Breast epithelium (tissue), 4 donors: ENCODE measurements around the gene ZBTB48. TPM values are rescaled to one million over a fixed set of nuclear protein-coding genes. Genes with fewer than 3 reads are reported as not detected.

Experiments used
- DNase-seq, 2 donors: peaks; one replicate each; pipeline ENCODE4 v3.0.0-alpha.2; 2019; ENCODE audit warnings: low spot score in 2 of 2
- H3K27ac ChIP-seq, 2 donors: fragments of 200-600 bp; sonication (generic) in 1 of 2; one replicate each; pipeline ENCODE4 v1.5.1; 2016 to 2019; ENCODE audit warnings: mild to moderate bottlenecking in 1 of 2
- H3K27me3 ChIP-seq, 2 donors: fragments of 200-600 bp; sonication (generic) in 1 of 2; one replicate each; pipeline versions ENCODE4 v1.5.1 to v1.6.0; 2017 to 2019; ENCODE audit warnings: control low read depth in 1 of 2, mild to moderate bottlenecking in 1 of 2
- H3K36me3 ChIP-seq: fragments of 200-600 bp; one replicate; pipeline ENCODE4 v1.5.1; 2019
- H3K4me1 ChIP-seq, 2 donors: fragments of 200-600 bp; sonication (generic); one replicate each; pipeline ENCODE4 v1.5.1; 2016 to 2019; ENCODE audit warnings: control low read depth in 1 of 2
- H3K4me3 ChIP-seq, 3 donors: fragments of 200-600 bp; sonication (generic); 1 replicate in 2 of 3; 2 replicates in 1 of 3; pipeline ENCODE4 v1.5.1; 2016 to 2019; ENCODE audit warnings: mild to moderate bottlenecking in 3 of 3, moderate library complexity in 2 of 3
- H3K9me3 ChIP-seq, 2 donors: fragments of 200-600 bp; sonication (generic) in 1 of 2; one replicate each; pipeline ENCODE4 v1.5.1; 2016 to 2019; ENCODE audit warnings: control low read depth in 1 of 2
- CTCF ChIP-seq, 3 donors: fragments of 450-650 bp; IDR thresholded peaks; one replicate each; pipeline ENCODE4 v1.5.1; 2016 to 2017; ENCODE audit warnings: antibody characterized with exemption in 3 of 3, mild to moderate bottlenecking in 3 of 3, moderate library complexity in 3 of 3
- POLR2A ChIP-seq: fragments of 450-650 bp; IDR thresholded peaks from one replicate; pipeline ENCODE4 v1.6.1; 2016; ENCODE audit warnings: antibody characterized with exemption, mild to moderate bottlenecking, moderate library complexity
- POLR2AphosphoS5 ChIP-seq, 3 donors: sonication (generic); formaldehyde crosslinking; IDR thresholded peaks; one replicate each; pipeline ENCODE4 v1.6.1; 2017; ENCODE audit warnings: antibody characterized with exemption in 3 of 3
- intact Hi-C: fragments of 100-400 bp; cut with DNase I; formaldehyde crosslinking; loops from one replicate; pipeline ENCODE4 v1.15.1; 2023; ENCODE audit warnings: low total_unique reads
- total RNA-seq, 3 donors: library from RNA; depleted of rRNA; stranded (reverse); fragments of >200 nt; gene quantifications; one replicate each; pipeline ENCODE4 v1.1.0, GENCODE V29; 2016

Gene ZBTB48
- total RNA-seq, 3 donors from 2014 or later: 19.3 to 19.6 (median 19.4) TPM

- H3K27ac ChIP-seq: no peak overlapping the region
- H3K4me3 ChIP-seq: peak overlapping the region in 1 of 3 donors; percentile 97
- peaks cover 5 to 25% of the 10 kb centered on the region in 2 donors for H3K4me1 ChIP-seq
- DNase-seq: no peak
- no peaks in the 10 kb centered on the region for H3K27me3 ChIP-seq
- peaks cover 5% of the 10 kb centered on the region for H3K36me3 ChIP-seq
- no peaks in the 10 kb centered on the region for H3K9me3 ChIP-seq
- no peak for TF ChIP-seq POLR2A
- TF ChIP-seq CTCF (IDR thresholded peaks at IDR 0.05): no peak
- TF ChIP-seq POLR2AphosphoS5 (IDR thresholded peaks at IDR 0.05): no peak
- intact Hi-C loops: loop anchor here (10.0 kb wide), 1 partner anchor 72 kb away; the partner anchor contains the start of genes NOL9 and TAS1R1
Measured at GRCh38 chr1:6627031-6627430, 47.2 kb downstream of the ZBTB48 start.

DNA sequence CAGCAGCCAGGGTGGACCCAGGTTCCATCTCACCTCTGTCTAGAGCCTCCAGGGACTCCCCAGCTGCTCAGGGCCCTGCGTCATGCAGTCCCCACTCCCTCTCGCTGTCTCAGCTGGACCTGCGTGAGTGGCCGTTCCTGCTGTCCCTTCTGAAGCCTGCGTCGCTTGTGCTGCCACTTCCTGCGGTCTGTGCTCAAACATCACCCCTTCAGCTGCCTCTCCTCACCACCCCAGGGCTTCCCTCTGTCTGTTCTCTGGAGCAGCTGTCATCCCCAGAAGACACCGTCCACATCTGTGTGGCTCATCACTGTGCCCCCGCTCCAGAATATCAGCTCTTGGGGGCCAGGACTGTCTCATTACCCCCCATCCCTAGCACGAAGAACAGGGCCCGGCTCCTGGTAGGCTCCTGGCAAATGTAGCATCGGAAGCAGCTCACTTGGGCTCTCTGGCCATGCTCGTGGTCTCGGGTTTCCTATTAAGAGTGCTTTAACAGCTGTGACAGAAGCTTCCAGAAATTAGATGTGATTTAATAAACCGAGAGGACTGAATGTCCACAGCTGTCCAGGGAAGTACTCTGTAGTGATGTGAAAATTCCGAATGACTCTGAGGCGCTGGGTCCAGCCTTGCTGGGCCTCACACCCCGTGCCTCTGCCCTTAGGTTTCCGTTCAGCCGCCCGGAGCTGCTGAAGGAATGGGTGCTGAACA lies 48.2 kb downstream of the ZBTB48 start:
- TF ChIP-seq CTCF (IDR thresholded peaks at IDR 0.05) (no peak), POLR2AphosphoS5 (IDR thresholded peaks at IDR 0.05) (no peak), POLR2A (no peak)
- no peaks in the 10 kb centered on the region for H3K27me3 ChIP-seq
- no peaks in the 10 kb centered on the region for H3K9me3 ChIP-seq
- no peak overlapping the region for H3K27ac ChIP-seq
- peaks cover 11% of the 10 kb centered on the region for H3K36me3 ChIP-seq
- no peak overlapping the region for H3K4me3 ChIP-seq
- intact Hi-C loops: loop anchor here (10.0 kb wide), 1 partner anchor 73 kb away; the partner anchor contains the start of genes NOL9 and TAS1R1
- DNase-seq: no peak
- H3K4me1 ChIP-seq: peaks cover 5 to 16% of the 10 kb centered on the region in 2 donors

DNA sequence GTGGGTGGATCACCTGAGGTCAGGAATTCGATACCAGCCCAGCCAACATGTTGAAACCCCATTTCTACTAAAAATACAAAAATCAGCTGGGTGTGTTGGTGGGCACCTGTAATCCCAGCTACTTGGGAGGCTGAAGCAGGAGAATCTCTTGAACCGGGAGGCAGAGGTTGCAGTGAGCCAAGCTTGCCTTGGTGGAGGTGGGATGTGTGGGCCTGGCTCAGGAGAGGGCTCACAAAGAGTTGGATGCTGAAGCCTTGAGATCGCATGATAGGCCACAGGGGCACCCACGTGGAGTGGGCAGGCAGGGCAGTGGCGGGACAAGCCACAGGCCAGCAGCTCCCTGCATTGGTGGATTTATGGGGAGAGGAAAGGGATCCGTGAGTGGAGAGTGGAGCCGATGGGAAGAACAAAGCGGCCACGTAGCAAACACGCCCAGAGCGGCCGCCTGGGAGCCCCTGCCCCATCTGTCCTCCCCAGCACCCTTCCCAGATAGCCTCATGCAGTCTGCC lies 49.2 kb downstream of the ZBTB48 start:
- Histone ChIP-seq H3K4me1 (peaks cover 0 to 9% of the 10 kb centered on the region in 2 donors), H3K36me3 (peaks cover 11% of the 10 kb centered on the region), H3K27me3 (no peaks in the 10 kb centered on the region), H3K27ac (no peak overlapping the region), H3K9me3 (no peaks in the 10 kb centered on the region), H3K4me3 (no peak overlapping the region)
- TF ChIP-seq POLR2AphosphoS5 (IDR thresholded peaks at IDR 0.05) (no peak), CTCF (IDR thresholded peaks at IDR 0.05) (no peak), POLR2A (no peak)
- intact Hi-C loops: loop anchor here (10.0 kb wide), 1 partner anchor 74 kb away; the partner anchor contains the start of genes NOL9 and TAS1R1
- no peak for DNase-seq

GRCh38 chr1:6630027-6630426 lies 50.2 kb downstream of the ZBTB48 start:
- no peaks in the 10 kb centered on the region for H3K27me3 ChIP-seq
- intact Hi-C loops: no loop called here
- H3K4me3 ChIP-seq: no peak overlapping the region
- no peak for TF ChIP-seq POLR2A
- H3K27ac ChIP-seq: no peak overlapping the region
- DNase-seq: no peak
- H3K36me3 ChIP-seq: peaks cover 11% of the 10 kb centered on the region
- H3K9me3 ChIP-seq: no peaks in the 10 kb centered on the region
- peaks cover 0 to 9% of the 10 kb centered on the region in 2 donors for H3K4me1 ChIP-seq

GRCh38 chr1:6631058-6631457 lies 51.3 kb downstream of the ZBTB48 start:
- H3K36me3 ChIP-seq: peaks cover 11% of the 10 kb centered on the region
- H3K4me1 ChIP-seq: peaks cover 0 to 6% of the 10 kb centered on the region in 2 donors
- intact Hi-C loops: no loop called here

More at GRCh38 chr1:6631058-6631457, 51.3 kb downstream of the ZBTB48 start:
- H3K27me3 ChIP-seq: no peaks in the 10 kb centered on the region
- H3K9me3 ChIP-seq: no peaks in the 10 kb centered on the region
- no peak overlapping the region for H3K4me3 ChIP-seq
- DNase-seq: no peak
- H3K27ac ChIP-seq: no peak overlapping the region
- TF ChIP-seq POLR2A (no peak), POLR2AphosphoS5 (IDR thresholded peaks at IDR 0.05) (no peak)
